LHCN-M2 (cell line): Measurements from ENCODE around the gene NPEPL1. TPM values are rescaled to one million over a fixed set of nuclear protein-coding genes. Genes with fewer than 3 reads are reported as not detected.
"Not testable (repeated sequence)": the region's sequence is repeated elsewhere in the genome, so short reads cannot be mapped to it uniquely, and the experiment has no call there.

Experiments used
- DNase-seq: peaks from one replicate; pipeline ENCODE4 v3.0.0-alpha.2; 2012; ENCODE audit warnings: low read depth
- total RNA-seq: library from RNA; depleted of rRNA; stranded (reverse); fragments of >200 nt; gene quantifications from 2 replicates; pipeline ENCODE4 v1.2.3, GENCODE V29; 2014; rRNA removed

Gene NPEPL1
- total RNA-seq, 1 experiment from 2014 or later: 29.9 TPM

GRCh38 chr20:58756450-58756775 is 63.8 kb downstream of the NPEPL1 start:
- DNase-seq: no peak

- not testable (repeated sequence) for DNase-seq
Measured at GRCh38 chr20:58757647-58758046, 65.0 kb downstream of the NPEPL1 start.

GRCh38 chr20:58759947-58760346 is 67.3 kb downstream of the NPEPL1 start:
- DNase-seq: no peak

- DNase-seq: no peak
Measured at GRCh38 chr20:58760856-58761255, 68.3 kb downstream of the NPEPL1 start.

- no peak for DNase-seq
Measured at GRCh38 chr20:58762120-58762519, 69.5 kb downstream of the NPEPL1 start.

- DNase-seq: no peak
Measured at GRCh38 chr20:58763076-58763475, 70.5 kb downstream of the NPEPL1 start.

Other genes with a start within 250 kb of the NPEPL1 start
- gene APCDD1L, start 177.4 kb upstream of the NPEPL1 start, total RNA-seq: 0.34 and 0.96 TPM in 2 replicates
- gene STX16, start 41.5 kb upstream of the NPEPL1 start, total RNA-seq: 18.4 and 21.5 TPM in 2 replicates
- gene GNAS-AS1, start 158.1 kb downstream of the NPEPL1 start, total RNA-seq: 0.11 TPM in 1 of 2 replicates, not detected in the other
- gene GNAS, start 159.9 kb downstream of the NPEPL1 start, total RNA-seq: 462 and 481 TPM in 2 replicates